GM12874 (cell line): ENCODE results near the gene RAB3IL1.

Experiments
- CTCF ChIP-seq: IDR thresholded peaks from 2 replicates; pipeline ENCODE4 v1.5.1; 2011; ENCODE audit warnings: low read depth, mild to moderate bottlenecking, control low read depth, low read length, moderate library complexity; ENCODE audit not compliant: insufficient read depth

RAB3IL1 gene

GRCh38 chr11:61874377-61874809, 43.0 kb downstream of the RAB3IL1 start:
- no peak for TF ChIP-seq CTCF

GRCh38 chr11:61873588-61874376, 43.6 kb downstream of the RAB3IL1 start:
- TF ChIP-seq CTCF, result no peak

- no peak for TF ChIP-seq CTCF
These were observed 44.3 kb downstream of the RAB3IL1 start for GRCh38 chr11:61872935-61873565.

- peak; percentile 96 for TF ChIP-seq CTCF
These were observed 46.2 kb downstream of the RAB3IL1 start for GRCh38 chr11:61871158-61871597.

- no peak for TF ChIP-seq CTCF
These were observed 46.8 kb downstream of the RAB3IL1 start for GRCh38 chr11:61870541-61871031.

GRCh38 chr11:61869708-61870451, 47.5 kb downstream of the RAB3IL1 start:
- no peak for TF ChIP-seq CTCF

- no peak for TF ChIP-seq CTCF
These were observed 48.0 kb downstream of the RAB3IL1 start for GRCh38 chr11:61869429-61869707.
